ENCODE data around the gene CFTR.
"Not testable (repeated sequence)": the region's sequence is repeated elsewhere in the genome, so short reads cannot be mapped to it uniquely, and the experiment has no call there.

The CFTR gene

DNA sequence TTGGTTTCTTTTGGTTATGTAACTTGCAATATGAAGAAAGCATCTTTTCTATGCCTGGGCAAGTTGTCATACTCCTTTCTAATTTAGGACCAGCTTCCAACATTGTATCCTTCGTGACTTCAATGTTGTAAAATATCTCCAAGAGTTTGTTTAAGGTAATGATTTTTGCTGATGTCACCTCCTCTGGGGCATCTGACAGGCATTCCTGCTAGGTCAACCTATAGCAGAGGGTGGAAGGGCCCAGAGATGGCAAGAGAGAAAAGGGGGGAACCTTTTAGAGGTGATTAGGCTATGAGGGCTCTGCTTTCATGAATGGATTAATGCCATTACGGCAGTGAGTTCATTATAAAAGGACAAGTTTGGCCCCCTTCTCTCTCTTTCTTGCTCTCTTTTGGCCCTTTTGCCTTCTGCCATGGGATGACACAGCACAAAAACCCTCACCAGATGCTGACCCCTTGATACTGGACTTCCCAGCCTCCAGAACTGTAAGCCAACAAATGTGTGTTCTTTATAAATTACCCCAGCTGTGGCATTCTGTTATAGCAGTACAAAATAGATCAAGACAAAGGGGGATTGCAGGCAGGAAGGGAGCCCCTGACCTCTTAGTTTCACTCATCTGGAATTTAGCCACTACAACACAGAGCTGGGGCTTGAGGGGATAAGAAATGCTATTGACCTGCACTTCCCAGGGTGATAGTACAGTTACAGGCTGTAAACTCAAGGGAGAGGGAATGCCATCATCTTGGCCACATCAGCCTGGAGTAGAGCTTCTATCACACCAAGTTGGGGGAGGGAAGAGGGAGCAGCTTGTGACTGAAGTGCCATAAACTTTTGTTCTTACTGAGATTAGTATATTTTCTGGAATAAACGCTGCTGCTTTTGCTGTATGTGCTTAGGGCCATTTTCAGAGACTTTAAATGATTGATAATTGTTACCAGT, 195.9 kb downstream of the CFTR start:
- no peak for FAIRE-seq
- DNase-seq (ENCODE audit: extremely low spot score, insufficient read length, low read depth), result no peak

DNA sequence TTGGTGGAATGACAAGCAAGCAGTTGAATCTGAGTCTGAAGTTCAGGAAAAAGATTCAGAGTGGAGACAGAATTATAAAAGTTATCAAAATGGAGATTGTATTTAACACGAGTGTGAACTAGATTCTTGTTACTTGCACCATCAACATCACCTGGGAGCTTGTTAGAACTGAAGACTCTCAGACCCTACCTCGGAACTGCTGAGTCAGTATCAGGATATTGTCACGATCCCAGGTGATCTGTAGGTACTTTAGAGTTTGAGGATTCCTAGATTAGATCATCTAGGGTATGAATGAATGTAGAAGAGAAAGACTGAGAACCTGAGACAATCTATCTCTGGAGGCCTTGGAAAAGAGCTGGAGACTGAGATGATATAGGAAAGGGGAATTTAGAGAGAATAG, 199.3 kb downstream of the CFTR start:
- no peak for FAIRE-seq
- DNase-seq (ENCODE audit: extremely low spot score, insufficient read length, low read depth), result no peak

DNA sequence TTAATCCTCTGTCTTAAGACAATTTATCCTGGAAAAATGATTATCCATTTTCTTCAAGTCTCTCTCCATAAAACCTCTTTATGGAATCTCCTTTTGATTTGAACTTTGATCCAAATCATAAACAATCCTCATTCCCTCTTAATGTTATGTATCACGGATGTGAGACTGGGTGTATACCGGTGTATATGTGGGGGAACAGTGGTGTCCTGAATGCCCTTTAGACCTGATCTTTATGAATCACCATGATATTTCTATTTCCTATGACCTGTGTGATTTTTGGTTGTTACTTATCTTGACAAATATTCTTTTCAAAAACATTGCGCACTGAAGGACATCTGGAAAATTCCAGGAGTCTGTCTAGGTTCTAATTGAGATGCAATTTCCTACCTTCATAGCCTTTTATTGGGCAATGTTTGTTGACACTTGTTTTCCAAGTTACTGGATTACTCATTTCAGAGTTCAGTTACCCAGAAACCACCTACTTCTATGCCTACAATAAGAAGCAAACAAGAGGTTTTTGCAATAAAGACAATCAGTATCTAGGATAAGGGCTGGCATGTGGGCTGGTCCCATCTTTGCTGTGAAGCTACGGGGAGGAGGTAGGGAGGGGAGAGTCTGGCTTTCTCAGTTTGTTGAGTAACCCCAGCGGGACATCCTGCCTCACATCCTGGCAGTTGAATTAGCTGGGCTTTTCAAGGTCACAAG, 203.0 kb downstream of the CFTR start:
- no peak for FAIRE-seq

DNA sequence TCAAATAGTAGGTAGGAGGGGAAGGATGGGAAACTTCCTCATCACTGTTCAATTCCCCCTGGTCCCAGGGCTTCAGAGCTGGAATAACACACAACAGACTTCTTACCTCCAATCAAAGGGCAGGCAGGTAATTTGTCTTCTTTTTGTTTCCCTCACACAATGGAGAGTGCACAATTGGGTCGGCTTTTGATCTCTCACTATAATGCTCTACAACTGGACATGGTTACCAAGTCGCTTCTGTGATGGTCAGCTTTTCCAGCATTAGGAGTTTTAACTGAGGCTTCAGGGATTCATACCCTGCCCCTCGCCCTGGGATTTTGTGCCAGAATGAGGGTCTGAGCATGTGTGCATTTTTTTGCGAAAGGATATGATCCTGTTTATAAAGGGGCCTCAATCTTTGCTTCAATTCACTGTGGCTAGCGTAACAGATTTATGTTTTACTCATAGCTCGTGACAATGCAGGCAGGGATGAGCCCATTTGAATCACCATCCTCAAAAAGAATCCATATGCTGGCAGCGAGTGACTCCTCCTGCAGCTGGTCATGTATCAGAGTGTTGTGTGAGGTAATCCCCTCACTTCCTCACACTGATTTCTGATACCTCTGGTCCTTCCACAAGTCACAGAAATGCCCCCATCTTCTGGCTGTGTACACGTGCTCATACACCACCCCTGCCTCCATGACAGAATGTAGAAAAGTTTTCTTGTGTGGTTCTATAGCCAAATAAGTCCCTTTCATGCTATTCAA, 203.8 kb downstream of the CFTR start:
- DNase-seq (ENCODE audit: extremely low spot score, insufficient read length, low read depth) (no peak), FAIRE-seq (no peak)

More for the DNA sequence above, 203.0 kb downstream of the CFTR start:
- DNase-seq (ENCODE audit: extremely low spot score, insufficient read length, low read depth), result no peak

DNA sequence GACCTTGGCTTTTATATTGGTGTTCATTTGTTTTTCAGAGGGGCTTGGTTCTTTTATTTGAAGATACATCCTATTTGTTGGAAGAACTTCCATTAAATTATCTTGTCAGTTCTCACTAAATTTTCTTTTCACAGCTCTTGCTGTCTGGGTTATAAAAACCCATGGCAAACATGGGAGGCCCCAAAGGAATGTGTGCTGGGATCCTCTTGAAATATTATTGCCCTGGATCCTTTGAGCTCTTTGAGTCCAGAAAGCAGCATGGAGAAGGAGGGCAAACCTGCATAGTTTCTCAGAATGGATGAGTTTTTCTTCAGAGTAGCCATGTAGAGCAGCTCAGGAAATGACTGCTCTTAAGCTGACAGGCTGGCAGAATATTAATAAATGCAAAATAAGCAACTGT, 206.0 kb downstream of the CFTR start:
- FAIRE-seq, result no peak
- DNase-seq (ENCODE audit: extremely low spot score, insufficient read length, low read depth), result no peak

DNA sequence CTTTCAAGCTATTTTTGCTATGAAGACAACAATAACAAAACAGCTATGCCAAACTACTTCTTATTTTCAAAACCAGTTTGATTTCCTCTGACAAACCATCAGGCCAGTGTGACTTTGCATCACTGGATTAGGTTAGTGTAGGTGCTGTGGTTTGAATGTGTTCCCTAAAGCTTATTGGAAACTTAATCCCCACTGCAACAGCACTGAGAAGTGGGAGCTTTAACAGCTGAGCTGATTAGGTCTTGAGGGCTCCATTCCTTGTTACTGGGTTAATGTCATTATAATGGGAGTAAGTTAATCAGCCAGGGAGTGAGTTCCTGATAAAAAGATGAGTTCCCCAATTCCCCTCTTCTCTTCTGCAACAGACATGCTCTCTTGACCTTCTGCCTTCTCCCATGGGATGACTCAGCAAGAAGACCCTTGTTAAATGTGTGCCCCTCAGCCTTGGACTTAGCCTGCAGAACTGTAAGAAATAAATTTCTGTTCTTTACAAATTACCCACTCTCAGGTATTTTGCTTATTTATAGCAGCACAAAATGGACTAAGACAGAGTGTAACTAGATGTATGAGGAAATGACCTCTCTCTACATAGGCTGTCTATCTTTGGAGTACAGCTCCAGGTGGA, 206.6 kb downstream of the CFTR start:
- no peak for DNase-seq (ENCODE audit: extremely low spot score, insufficient read length, low read depth)
- no peak for FAIRE-seq

DNA sequence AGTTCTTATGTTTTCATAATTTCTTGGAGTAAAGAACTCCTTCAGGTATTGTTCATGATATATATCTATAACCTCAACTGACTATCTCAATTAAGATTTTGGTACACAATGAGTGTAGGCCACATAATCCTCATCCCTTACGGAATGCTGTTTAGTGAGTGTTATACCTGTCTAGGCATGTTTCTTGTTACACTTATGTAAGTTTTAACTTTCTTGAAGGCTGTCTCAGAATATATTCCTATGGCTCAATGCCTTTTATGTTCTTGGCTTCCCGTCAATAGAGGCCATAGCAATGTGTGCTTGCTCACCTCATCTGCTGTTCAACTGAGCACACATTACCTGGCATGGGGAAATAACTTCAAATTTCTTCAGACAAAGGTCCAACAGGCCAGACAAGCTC, 208.3 kb downstream of the CFTR start:
- DNase-seq (ENCODE audit: extremely low spot score, insufficient read length, low read depth) (no peak), FAIRE-seq (no peak)

DNA sequence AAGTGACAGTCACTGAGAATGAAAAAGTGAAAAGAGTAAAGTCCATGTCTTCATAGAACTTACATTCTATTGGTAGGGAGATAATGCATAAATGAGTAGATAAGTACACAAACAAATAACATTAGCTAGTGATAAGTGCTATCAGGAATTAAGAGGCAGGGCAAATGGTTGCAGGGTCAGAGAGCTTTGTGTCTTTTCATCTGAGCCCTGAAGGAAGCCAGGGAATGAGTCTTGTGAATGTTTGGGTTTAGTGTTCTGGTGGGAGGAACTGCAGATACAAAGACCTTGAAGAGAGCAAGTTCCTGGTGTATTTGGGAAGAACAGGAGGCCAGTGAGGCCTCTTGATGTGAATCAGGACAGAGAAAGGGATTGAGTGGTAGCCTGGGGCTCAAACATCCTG, 209.6 kb downstream of the CFTR start:
- no peak for DNase-seq (ENCODE audit: extremely low spot score, insufficient read length, low read depth)
- FAIRE-seq, result no peak

DNA sequence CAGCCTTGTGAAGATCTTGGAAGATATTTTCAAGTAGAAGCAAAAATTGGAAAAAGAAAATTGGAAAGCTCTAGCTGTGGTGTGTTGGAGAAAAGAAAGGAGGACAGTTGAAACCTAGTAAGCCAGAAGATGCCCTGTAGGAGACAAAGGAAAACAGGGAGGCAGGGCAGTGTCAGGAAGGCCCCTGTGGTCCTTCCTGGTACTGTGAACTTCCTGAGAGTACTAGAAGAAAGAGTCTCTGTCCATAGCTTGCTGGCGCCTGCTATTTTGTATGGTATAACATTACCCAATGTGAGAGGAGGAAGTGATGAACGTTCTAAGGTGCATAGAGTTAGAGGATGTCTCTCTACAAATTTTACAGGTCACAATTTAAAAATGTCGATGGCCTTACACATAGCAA, 210.3 kb downstream of the CFTR start:
- FAIRE-seq, result no peak
- DNase-seq (ENCODE audit: extremely low spot score, insufficient read length, low read depth), result no peak

DNA sequence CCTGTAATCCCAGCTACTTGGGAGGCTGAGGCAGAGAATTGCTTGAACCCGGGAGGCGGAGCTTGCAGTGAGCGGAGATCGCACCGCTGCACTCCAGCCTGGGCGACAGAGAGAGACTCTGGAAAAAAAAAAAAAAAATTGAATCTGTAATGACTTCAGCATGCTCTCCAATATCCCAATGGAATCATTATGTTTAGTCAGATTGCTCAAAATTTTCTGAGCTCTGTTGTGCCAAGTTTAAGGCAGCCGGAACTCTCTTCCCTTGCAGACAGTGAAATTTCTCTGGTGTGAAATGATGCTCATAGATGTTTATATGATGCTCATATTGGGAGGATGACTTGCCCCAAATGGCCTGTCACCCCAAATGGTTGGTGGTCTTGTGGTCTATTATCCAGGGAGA, 212.5 kb downstream of the CFTR start:
- FAIRE-seq (no peak), DNase-seq (ENCODE audit: extremely low spot score, insufficient read length, low read depth) (no peak)

DNA sequence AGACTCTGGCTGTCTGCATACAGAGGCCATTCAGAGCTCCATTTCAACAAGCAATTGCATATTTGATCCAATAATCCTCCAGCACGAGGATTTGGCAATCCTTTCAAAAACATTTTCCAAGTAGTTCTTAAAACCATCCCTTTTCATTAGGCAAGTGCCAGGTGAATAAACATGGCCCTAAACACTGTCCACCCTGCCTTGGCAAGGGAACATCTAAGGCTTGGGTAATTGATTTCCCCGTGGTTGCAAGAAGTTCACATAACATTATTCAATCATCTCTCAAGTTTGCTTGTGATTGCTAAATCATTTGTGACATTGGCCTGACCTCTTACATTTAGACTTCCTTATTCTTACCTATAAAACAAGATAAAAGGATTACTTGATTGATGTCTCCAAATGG, 218.2 kb downstream of the CFTR start:
- FAIRE-seq (no peak), DNase-seq (ENCODE audit: extremely low spot score, insufficient read length, low read depth) (no peak)

DNA sequence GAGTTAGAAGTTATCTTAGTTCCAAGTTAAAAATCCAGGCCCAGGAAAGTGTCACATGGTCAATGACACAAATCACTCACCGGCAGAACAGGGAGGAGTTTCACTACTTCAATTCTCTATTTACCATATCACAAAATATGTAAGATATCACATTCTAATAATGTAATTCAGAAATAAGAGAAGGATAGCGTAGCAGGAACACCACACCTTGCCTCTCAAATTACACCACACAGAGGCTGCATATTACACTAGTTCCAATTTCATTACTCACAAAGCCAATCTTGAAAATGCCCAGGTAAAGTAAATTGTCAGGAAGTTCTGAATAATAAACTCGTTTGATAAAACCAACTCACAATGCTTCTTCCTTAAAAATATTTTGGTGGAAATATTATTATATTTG, 224.2 kb downstream of the CFTR start:
- DNase-seq (ENCODE audit: extremely low spot score, insufficient read length, low read depth) (no peak), FAIRE-seq (no peak)

DNA sequence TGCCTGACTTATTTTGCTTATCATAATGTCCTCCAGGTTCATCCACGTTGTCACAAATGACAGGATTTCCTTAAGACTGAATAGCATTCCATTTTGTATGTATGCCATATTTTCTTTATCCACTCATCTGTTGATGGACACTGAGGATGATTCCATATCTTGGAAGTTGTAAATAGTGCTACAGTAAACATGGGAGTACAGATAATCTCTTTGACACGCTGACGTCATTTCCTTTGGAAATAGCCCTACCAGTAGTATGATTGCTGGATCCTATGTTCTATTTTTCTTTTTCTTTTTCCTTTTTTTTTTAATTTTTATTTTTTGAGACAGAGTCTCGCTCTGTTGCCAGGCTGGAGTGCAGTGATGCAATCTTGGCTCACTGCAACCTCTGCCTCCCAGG, 225.8 kb downstream of the CFTR start:
- no peak for DNase-seq (ENCODE audit: extremely low spot score, insufficient read length, low read depth)

DNA sequence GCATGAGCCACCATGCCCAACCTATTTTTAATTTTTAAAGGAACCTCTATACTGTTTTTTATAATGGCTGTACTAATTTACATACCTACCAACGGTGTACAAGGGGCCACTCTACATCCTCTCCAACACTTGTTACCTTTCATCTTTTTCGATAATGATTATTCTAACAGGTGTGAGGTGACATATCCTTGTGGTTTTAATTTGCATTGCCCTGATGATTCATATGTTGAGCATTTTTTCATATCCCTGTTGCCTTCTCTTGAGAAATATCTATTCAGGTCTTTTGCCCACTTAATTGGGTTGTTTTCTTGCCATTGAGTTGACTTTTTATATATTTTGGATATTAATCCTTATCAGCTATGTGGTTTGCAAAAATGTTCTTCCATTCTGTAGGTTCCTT, 226.4 kb downstream of the CFTR start:
- DNase-seq (ENCODE audit: extremely low spot score, insufficient read length, low read depth) (no peak), FAIRE-seq (no peak)

More for the DNA sequence above, 225.8 kb downstream of the CFTR start:
- no peak for FAIRE-seq

DNA sequence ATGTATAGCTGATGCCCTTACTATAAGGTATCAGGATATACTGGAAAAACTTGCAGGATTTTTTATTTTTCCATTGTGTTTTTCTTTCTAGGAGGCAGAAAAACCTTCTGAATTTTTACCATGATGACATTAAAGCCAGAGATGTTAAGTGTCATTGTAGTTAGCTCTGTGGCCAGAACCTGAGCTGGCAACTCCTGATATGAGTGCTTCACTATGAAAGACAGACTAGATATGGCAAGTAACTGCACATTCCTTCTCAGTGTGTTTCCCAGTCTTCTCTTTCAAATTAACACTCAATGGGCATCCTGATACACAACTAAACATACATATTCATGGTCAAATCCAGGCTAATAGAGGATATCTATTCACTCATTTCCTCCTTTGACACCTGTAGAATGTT, 227.3 kb downstream of the CFTR start:
- FAIRE-seq, result no peak
- no peak for DNase-seq (ENCODE audit: extremely low spot score, insufficient read length, low read depth)

DNA sequence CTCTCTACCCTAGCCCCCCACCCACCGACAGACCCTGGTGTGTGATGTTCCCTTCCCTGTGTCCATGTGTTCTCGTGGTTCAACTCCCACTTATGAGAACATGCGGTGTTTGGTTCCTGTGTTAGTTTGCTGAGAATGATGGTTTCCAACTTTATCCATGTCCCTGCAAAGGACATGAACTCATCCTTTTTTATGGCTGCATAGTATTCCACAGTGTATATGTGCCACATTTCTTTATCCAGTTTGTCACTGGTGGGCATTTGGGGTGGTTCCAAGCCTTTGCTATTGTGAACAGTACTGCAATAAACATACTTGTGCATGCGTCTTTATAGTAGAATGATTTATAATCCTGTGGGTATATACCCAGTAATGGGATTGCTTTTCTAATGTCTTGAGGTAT, 228.3 kb downstream of the CFTR start:
- DNase-seq (ENCODE audit: extremely low spot score, insufficient read length, low read depth); FAIRE-seq: not testable (repeated sequence)

DNA sequence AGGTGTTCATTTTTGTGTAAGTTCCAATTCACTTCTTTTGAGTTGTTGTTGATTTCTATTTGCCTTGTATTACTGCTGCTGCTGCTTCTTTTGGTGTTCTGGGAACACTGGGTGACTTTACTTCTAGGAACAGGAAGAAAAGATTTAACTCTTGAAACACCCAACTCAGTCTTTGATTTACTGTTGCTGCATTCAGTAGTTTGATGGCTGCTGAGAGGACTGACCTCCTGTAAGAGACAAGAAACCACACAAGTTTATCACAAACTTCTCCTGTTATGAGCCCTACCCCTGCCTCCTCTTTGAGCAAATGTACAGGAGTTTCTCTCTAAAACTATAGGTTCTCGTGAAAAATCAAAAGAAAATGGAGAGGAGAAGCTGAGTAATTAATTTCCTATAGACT, 231.7 kb downstream of the CFTR start:
- DNase-seq (ENCODE audit: extremely low spot score, insufficient read length, low read depth), result no peak
- no peak for FAIRE-seq

DNA sequence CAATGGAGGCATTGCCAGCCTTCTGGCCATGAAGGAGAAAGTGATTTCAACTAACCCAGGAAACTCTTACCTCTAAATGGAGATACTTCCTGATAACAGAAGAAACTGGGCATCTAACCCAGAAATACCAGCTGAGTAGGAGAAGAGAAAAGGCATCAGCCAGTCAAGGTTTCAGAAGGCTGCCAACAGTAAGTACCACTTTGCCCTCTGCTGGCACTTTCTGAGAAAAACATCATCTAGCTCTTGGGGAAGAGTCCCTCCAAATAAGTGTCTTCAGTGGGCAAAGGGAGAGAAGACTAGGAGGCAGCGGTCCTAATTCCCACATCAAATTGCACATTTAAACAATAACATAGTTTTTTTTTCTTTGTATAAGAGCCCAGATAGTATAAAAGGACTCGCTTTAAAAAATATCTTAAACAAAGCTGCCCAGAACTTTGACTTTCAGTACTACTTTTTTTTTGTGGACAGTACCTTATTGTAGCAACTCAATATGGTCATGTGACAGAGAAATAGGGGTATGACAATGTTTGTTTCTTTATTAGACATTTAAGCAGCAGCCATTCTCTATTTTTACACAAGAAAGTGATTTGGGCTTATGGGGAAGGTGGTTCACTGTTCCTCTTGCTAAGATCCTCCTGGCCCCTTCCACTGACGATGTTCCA, 236.1 kb downstream of the CFTR start:
- DNase-seq (ENCODE audit: extremely low spot score, insufficient read length, low read depth), result peak; percentile 17
- peak; percentile 91 for FAIRE-seq

DNA sequence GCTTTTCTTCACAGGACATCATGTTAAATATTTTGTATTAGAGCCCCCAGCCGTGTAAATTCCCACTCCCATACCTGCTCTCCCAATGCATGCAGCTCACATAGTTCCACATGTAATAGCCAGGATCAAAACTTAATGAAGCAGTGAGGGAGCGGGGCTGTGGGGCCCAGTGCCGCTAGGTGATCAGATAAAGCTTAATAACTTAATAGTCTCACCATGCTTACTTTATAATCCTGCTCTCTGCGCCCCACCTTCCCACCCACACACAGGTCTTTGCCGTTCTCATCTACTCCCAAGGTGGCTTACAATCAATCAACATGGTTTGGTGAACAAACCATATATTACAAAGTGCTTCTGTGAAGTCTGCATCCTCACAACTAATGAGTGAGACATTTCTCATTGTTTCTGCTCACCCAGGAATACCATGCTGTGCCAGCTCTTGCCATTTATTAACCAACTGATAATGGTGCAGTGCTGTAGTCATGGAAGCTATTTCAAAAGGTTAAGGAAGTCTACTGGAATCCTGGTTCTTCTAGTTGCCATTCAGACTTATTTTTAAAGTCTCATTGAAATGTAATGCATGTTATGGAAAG, 237.0 kb downstream of the CFTR start:
- no peak for DNase-seq (ENCODE audit: extremely low spot score, insufficient read length, low read depth)

More for the DNA sequence above, 237.0 kb downstream of the CFTR start:
- no peak for FAIRE-seq
